Measurements from ENCODE around the gene GNAZ.

GNAZ gene

DNA sequence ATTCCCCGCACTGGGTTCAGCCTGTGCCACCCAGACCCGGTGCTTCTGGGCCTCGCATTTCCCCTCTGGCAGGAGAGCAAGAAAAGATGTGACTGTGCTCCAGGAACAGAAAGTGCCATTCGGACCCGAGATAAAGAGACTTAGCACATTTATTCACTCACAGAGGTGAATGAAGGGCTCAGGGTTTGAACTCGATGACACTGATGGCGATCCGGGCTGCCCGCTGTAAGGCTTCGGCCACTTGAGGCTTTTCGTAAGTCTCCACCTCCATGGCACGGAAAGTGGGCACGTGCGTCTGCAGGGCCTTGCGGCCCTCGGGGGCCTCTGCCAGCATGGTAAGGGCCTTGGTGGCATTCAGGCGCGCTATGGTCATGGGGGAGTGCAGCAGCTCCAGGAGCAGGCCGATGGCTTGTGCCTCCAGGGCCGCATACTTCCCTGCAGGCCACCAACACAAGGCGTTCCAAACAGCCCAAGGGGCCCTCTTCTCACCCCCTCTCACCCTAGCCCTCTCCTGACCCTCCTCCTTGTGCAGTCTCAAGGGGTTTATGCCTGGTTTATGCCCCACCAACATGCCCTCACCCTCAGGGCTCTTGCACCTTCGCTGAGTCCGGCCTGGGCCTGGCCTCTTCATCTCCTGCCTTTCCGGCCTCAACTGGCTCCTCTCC, 10.9 kb upstream of the GNAZ start:
- no peaks in the 10 kb centered on the region for H3K9me3 ChIP-seq (ENCODE audit: insufficient read depth, low read depth, low read length)
- no peak overlapping the region for H3K9ac ChIP-seq (ENCODE audit: low read depth, low read length)
- no peak overlapping the region for H3K27ac ChIP-seq (ENCODE audit: low read depth, low read length)
- H3K4me3 ChIP-seq (ENCODE audit: low read length), result no peak overlapping the region
- no peaks in the 10 kb centered on the region for H3K36me3 ChIP-seq (ENCODE audit: insufficient read depth, low read length)
- no peaks in the 10 kb centered on the region for H3K4me1 ChIP-seq (ENCODE audit: insufficient read depth, low read length)
- 95% methylated on average over 24 of the region's 24 CpGs for WGBS
- H3K27me3 ChIP-seq (ENCODE audit: insufficient read depth, low read length), result no peaks in the 10 kb centered on the region; the same call in 1 of the 2 replicates

- Histone ChIP-seq H3K36me3 (ENCODE audit: insufficient read depth, low read length) (no peaks in the 10 kb centered on the region), H3K27me3 (ENCODE audit: insufficient read depth, low read length) (no peaks in the 10 kb centered on the region; the same call in 1 of the 2 replicates), H3K9me3 (ENCODE audit: insufficient read depth, low read depth, low read length) (no peaks in the 10 kb centered on the region), H3K9ac (ENCODE audit: low read depth, low read length) (no peak overlapping the region), H3K27ac (ENCODE audit: low read depth, low read length) (no peak overlapping the region), H3K4me1 (ENCODE audit: insufficient read depth, low read length) (no peaks in the 10 kb centered on the region), H3K4me3 (ENCODE audit: low read length) (no peak overlapping the region)
- 88% methylated on average over 8 of the region's 9 CpGs for WGBS
Observed at GRCh38 chr22:23060612-23061400, 9.5 kb upstream of the GNAZ start.

DNA sequence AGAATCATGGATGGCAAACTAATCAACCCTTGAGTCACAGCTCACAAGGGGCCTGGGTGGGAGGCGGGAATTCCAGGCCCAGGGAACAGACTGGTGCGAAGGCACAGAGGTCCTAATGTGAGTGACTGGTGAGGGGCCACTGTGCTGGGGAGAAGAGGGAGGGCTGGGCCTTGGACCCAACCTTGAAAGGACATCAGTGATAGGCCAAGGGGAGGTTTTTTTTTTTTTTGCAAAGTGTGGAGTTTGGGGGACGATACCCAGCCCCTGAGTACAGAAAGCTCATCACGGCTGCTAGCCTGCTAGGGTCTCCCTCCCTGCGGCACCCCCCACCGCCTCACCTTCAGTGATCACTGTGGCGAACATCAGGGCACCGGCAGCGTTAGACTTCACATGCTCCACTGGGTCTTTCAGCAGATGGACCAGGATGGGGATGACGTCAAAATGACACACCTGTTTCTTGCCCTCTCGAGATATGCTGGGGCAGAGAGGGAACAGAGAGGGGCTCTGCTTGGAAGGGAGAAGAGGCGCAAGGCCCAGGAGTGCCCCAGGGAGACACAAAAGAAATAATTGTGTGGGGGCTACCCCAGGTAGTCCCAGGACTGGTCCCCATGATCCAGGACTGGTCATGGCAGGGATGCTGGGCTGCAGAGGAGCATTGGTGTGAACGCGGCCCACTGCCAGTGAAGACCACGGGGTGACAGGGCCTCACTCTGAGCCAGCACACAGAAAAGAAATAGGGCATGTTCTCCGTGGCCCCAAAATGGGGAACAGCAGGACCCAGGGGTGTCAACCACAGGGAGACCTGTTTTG, 8.6 kb upstream of the GNAZ start:
- no peaks in the 10 kb centered on the region; the same call in 1 of the 2 replicates for H3K27me3 ChIP-seq (ENCODE audit: insufficient read depth, low read length)
- no peak overlapping the region for H3K9ac ChIP-seq (ENCODE audit: low read depth, low read length)
- H3K9me3 ChIP-seq (ENCODE audit: insufficient read depth, low read depth, low read length), result no peaks in the 10 kb centered on the region
- no peaks in the 10 kb centered on the region for H3K36me3 ChIP-seq (ENCODE audit: insufficient read depth, low read length)
- H3K27ac ChIP-seq (ENCODE audit: low read depth, low read length), result no peak overlapping the region
- no peak overlapping the region for H3K4me3 ChIP-seq (ENCODE audit: low read length)
- no peaks in the 10 kb centered on the region for H3K4me1 ChIP-seq (ENCODE audit: insufficient read depth, low read length)
- 92% methylated on average over 16 of the region's 16 CpGs for WGBS

DNA sequence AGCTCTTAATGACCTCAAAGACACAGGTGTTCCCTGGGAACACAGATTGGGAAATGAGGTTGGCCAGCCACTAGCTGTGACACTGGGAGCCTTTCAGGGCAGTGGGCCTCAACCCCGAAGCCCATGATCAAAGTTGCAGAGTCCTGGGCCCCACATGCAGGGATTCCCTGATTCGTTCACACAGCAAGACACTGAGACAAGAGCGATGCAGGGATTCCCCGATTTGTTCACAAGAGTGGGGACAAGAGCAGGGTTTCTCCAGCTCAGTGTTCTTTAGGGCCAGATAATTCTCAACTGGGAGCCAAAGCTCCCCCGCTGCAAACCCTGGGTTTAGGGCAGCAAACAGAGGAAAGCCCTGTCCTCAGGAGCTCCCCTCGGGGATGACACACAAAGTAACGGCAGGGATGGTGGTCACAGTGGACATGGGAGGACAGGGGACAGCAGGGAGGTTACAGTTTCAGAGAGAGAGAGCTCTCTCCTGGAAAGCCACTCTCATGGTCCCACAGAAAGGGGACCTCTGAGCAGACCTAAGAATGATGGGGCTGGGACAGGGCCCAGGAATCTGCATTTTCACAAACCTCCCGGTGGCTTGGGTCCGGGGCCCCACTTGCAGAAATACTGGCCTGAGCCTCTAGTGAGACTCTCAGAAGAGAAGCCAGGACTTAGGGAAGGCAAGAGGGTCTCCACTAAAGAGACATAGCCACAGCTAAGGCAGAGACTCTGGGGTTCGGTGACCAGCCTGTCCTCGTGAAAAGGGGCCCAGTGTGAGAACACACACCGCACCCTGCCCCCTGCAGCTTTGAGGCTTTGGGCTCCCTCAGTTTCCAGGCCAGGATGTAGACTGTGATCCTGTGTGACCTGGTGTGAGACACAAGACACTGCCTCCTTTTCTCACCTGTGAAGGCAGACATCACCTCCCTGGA, 7.4 kb upstream of the GNAZ start:
- H3K4me3 ChIP-seq (ENCODE audit: low read length), result no peak overlapping the region
- no peaks in the 10 kb centered on the region for H3K36me3 ChIP-seq (ENCODE audit: insufficient read depth, low read length)
- no peak overlapping the region for H3K27ac ChIP-seq (ENCODE audit: low read depth, low read length)
- no peaks in the 10 kb centered on the region for H3K9me3 ChIP-seq (ENCODE audit: insufficient read depth, low read depth, low read length)
- peaks cover 3% of the 10 kb centered on the region for H3K27me3 ChIP-seq (ENCODE audit: insufficient read depth, low read length)
- no peaks in the 10 kb centered on the region for H3K4me1 ChIP-seq (ENCODE audit: insufficient read depth, low read length)
- WGBS, result 94% methylated on average over 12 of the region's 12 CpGs
- no peak overlapping the region for H3K9ac ChIP-seq (ENCODE audit: low read depth, low read length)

GRCh38 chr22:23063539-23064380, 6.6 kb upstream of the GNAZ start:
- no peak overlapping the region for H3K27ac ChIP-seq (ENCODE audit: low read depth, low read length)
- WGBS, result 89% methylated on average over 16 of the region's 16 CpGs
- no peak overlapping the region for H3K4me3 ChIP-seq (ENCODE audit: low read length)
- H3K9me3 ChIP-seq (ENCODE audit: insufficient read depth, low read depth, low read length), result no peaks in the 10 kb centered on the region
- H3K4me1 ChIP-seq (ENCODE audit: insufficient read depth, low read length), result no peaks in the 10 kb centered on the region
- H3K9ac ChIP-seq (ENCODE audit: low read depth, low read length), result no peak overlapping the region
- H3K27me3 ChIP-seq (ENCODE audit: insufficient read depth, low read length), result peaks cover 12% of the 10 kb centered on the region
- no peaks in the 10 kb centered on the region for H3K36me3 ChIP-seq (ENCODE audit: insufficient read depth, low read length)

- H3K27ac ChIP-seq (ENCODE audit: low read depth, low read length), result no peak overlapping the region
- H3K4me1 ChIP-seq (ENCODE audit: insufficient read depth, low read length), result no peaks in the 10 kb centered on the region
- H3K4me3 ChIP-seq (ENCODE audit: low read length), result no peak overlapping the region
- H3K36me3 ChIP-seq (ENCODE audit: insufficient read depth, low read length), result no peaks in the 10 kb centered on the region
- WGBS, result 88% methylated on average over 11 of the region's 11 CpGs
- no peaks in the 10 kb centered on the region for H3K9me3 ChIP-seq (ENCODE audit: insufficient read depth, low read depth, low read length)
- peaks cover 19% of the 10 kb centered on the region for H3K27me3 ChIP-seq (ENCODE audit: insufficient read depth, low read length)
- no peak overlapping the region for H3K9ac ChIP-seq (ENCODE audit: low read depth, low read length)
Observed at GRCh38 chr22:23064381-23065068, 5.8 kb upstream of the GNAZ start.

GRCh38 chr22:23065069-23065451, 5.3 kb upstream of the GNAZ start:
- H3K4me1 ChIP-seq (ENCODE audit: insufficient read depth, low read length), result no peaks in the 10 kb centered on the region
- H3K9ac ChIP-seq (ENCODE audit: low read depth, low read length), result no peak overlapping the region
- no peaks in the 10 kb centered on the region for H3K9me3 ChIP-seq (ENCODE audit: insufficient read depth, low read depth, low read length)
- H3K27me3 ChIP-seq (ENCODE audit: insufficient read depth, low read length), result peaks cover 23% of the 10 kb centered on the region
- H3K4me3 ChIP-seq (ENCODE audit: low read length), result no peak overlapping the region
- no peak overlapping the region for H3K27ac ChIP-seq (ENCODE audit: low read depth, low read length)
- H3K36me3 ChIP-seq (ENCODE audit: insufficient read depth, low read length), result no peaks in the 10 kb centered on the region
- 97% methylated on average over 3 of the region's 3 CpGs for WGBS

GRCh38 chr22:23065495-23066122, 4.7 kb upstream of the GNAZ start:
- Histone ChIP-seq H3K4me1 (ENCODE audit: insufficient read depth, low read length) (no peaks in the 10 kb centered on the region), H3K27ac (ENCODE audit: low read depth, low read length) (no peak overlapping the region), H3K27me3 (ENCODE audit: insufficient read depth, low read length) (peaks cover 23% of the 10 kb centered on the region), H3K9me3 (ENCODE audit: insufficient read depth, low read depth, low read length) (no peaks in the 10 kb centered on the region), H3K4me3 (ENCODE audit: low read length) (no peak overlapping the region), H3K36me3 (ENCODE audit: insufficient read depth, low read length) (no peaks in the 10 kb centered on the region), H3K9ac (ENCODE audit: low read depth, low read length) (no peak overlapping the region)
- 85% methylated on average over 10 of the region's 10 CpGs for WGBS

DNA sequence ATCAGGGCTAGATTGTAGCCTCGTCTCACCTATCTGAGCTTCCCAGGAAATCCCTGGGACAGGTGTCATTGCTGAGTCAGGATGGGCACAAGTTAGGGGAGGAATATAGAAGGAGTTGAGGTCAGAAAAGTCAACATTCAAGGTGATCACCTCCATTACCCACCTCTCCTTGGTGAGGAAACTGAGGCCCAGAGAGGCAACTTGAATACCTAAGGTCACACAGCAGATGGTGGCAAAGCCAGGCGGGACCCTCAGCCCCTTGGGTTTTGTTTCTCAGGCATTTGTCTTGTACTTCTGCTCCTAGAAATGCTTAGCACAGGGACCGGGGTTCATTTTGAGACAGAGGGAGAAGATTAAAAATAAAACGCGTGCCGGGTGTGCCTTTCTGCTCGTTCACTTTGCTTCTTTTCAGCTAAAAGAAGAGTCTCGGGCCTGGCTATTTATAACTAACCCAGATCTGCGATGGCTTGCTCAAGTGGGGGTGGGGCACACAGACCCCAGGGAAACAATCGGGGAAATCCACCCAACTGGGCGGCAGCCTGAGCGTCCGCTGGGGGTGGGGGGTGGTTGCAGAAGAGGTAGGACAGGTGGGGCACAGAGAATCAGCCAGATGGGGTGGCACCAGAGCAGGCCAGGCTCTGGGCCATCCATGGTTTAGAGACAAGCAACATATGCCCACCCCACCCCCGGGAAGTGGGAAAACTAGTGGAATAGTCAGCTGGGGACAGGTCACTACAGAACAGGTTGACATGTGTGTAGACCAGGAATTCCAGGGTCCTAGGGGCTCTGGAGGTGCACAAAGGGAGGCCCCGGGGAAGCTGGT, 3.9 kb upstream of the GNAZ start:
- Histone ChIP-seq H3K9ac (ENCODE audit: low read depth, low read length) (no peak overlapping the region), H3K9me3 (ENCODE audit: insufficient read depth, low read depth, low read length) (no peaks in the 10 kb centered on the region), H3K36me3 (ENCODE audit: insufficient read depth, low read length) (no peaks in the 10 kb centered on the region), H3K4me3 (ENCODE audit: low read length) (no peak overlapping the region), H3K27me3 (ENCODE audit: insufficient read depth, low read length) (peaks cover 29% of the 10 kb centered on the region), H3K4me1 (ENCODE audit: insufficient read depth, low read length) (0 out of 2 replicates have a peak, but pooled peaks cover 3% of the 10 kb centered on the region), H3K27ac (ENCODE audit: low read depth, low read length) (no peak overlapping the region)
- WGBS, result 89% methylated on average over 15 of the region's 15 CpGs
